Epithelial cell of proximal tubule (primary cell): ENCODE results near the gene SPATA3. TPM values are rescaled to one million over a fixed set of nuclear protein-coding genes. Genes with fewer than 3 reads are reported as not detected.

Experiments used
- DNase-seq: peaks from one replicate; pipeline ENCODE4 v3.0.0-alpha.2; 2011; ENCODE audit warnings: low read depth
- H3K4me3 ChIP-seq: 2 replicates; pipeline ENCODE4 v1.5.1; 2011; ENCODE audit warnings: low read depth, mild to moderate bottlenecking, low read length
- CTCF ChIP-seq: conservative IDR thresholded peaks from 2 replicates; pipeline ENCODE4 v1.5.1; 2012; ENCODE audit warnings: low read depth, mild to moderate bottlenecking, low read length
- total RNA-seq: library from RNA; depleted of rRNA; stranded (reverse); fragments of >200 nt; gene quantifications from 2 replicates; pipeline ENCODE4 v1.2.3, GENCODE V29; 2015

SPATA3 gene
- total RNA-seq, 1 donor from 2014 or later, result not detected

- H3K4me3 ChIP-seq, result peak within 1 kb of the TSS; percentile 99
- peak; percentile 97 for TF ChIP-seq CTCF
- peak; percentile 56 for DNase-seq
These were observed 60.8 kb downstream of the SPATA3 start, which contains the start of gene PSMD1 for GRCh38 chr2:231056453-231057416. Gene PSMD1 (plus strand): TSS chr2:231056867. CDS start chr2:231057026, 159 bp downstream.

DNA sequence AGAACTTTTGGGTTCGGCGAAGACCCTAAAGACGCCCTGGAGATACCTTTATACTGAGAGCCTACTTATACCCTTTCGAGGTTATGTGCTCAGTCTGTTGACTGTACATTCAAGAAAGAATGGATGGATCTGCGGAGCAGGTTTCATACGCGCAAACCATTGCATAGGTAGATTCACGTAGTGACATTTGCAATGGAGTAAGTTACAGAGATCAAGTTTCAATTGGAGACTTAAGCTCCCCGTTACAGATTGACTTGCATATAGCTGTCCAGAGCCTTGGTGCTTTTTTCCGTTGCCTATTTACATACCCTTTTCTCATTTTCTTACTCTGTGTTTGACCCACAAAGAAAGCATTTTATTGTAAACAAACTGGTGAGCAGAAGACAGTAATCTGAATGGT is 61.7 kb downstream of the SPATA3 start:
- TF ChIP-seq CTCF, result no peak
- DNase-seq, result no peak
- H3K4me3 ChIP-seq, result peak overlapping the region; percentile 99

Other genes starting within 250 kb of the SPATA3 start
- gene ITM2C, start 131.2 kb upstream of the SPATA3 start, total RNA-seq, result 120 and 169 TPM in 2 replicates
- not detected in 2 replicates for gene GPR55, start 70.9 kb upstream of the SPATA3 start, total RNA-seq
- 0.29 and 3.8 TPM in 2 replicates for gene C2orf72, start 41.4 kb downstream of the SPATA3 start, total RNA-seq
- gene PSMD1, start 60.7 kb downstream of the SPATA3 start, total RNA-seq, result 87.3 and 128 TPM in 2 replicates
- not detected in 2 replicates for gene HTR2B, start 128.9 kb downstream of the SPATA3 start, total RNA-seq
- gene ARMC9, start 202.5 kb downstream of the SPATA3 start, total RNA-seq, result 12.6 and 21.3 TPM in 2 replicates